Adrenal gland (tissue), 12 donors: ENCODE results near the gene GRIA1. TPM values are rescaled to one million over a fixed set of nuclear protein-coding genes. Genes with fewer than 3 reads are reported as not detected.
A peak's percentile ranks its signal among the peaks of the same experiment; 100 is the strongest.

ENCODE experiments used
- DNase-seq, 7 donors: peaks; one replicate each; pipeline ENCODE4 v3.0.0-alpha.2; 2019 to 2020
- H3K27ac ChIP-seq, 5 donors: fragments of 200-600 bp; sonication (generic) in 4 of 5; 1 replicate in 3 of 5; 2 replicates in 2 of 5; pipeline versions ENCODE4 v1.5.1 to v1.8.0; 2016 to 2020; ENCODE audit warnings: mild to moderate bottlenecking in 1 of 5
- H3K27me3 ChIP-seq: fragments of 200-600 bp; 2 replicates; pipeline ENCODE4 v1.8.0; 2021
- H3K36me3 ChIP-seq, 2 donors: fragments of 200-600 bp; replicated peaks in 1 of 2; 1 replicate in 1 of 2; 2 replicates in 1 of 2; pipeline versions ENCODE4 v1.5.1 to v1.8.0; 2018 to 2022
- H3K4me1 ChIP-seq, 2 donors: fragments of 200-600 bp; replicated peaks in 1 of 2; 1 replicate in 1 of 2; 2 replicates in 1 of 2; pipeline versions ENCODE4 v1.5.1 to v1.8.0; 2018 to 2021
- H3K4me3 ChIP-seq, 4 donors: fragments of 200-600 bp; sonication (generic) in 3 of 4; one replicate each; pipeline ENCODE4 v1.5.1; 2016 to 2018
- H3K9me3 ChIP-seq, 3 donors: fragments of 200-600 bp; sonication (generic) in 1 of 3; replicated peaks in 1 of 3; 1 replicate in 2 of 3; 2 replicates in 1 of 3; pipeline versions ENCODE4 v1.5.1 to v1.8.0; 2016 to 2021
- POLR2A ChIP-seq, 2 donors: fragments of 450-650 bp; IDR thresholded peaks; one replicate each; pipeline ENCODE4 v1.6.1; 2017; ENCODE audit warnings: antibody characterized with exemption in 2 of 2, mild to moderate bottlenecking in 2 of 2, moderate library complexity in 1 of 2
- WGBS, 4 donors: extraction: QIAGEN DNeasy Blood & Tissue Kit in 2 of 4; methylation state at CpG; one replicate each; pipeline versions ENCODE4 v1.1.5 to v1.1.7; 2013 to 2017; 5-methylcytosine and 5-hydroxymethylcytosine counted together
- intact Hi-C, 2 donors: fragments of 100-400 bp; cut with DNase I; formaldehyde crosslinking; loops; one replicate each; pipeline versions ENCODE4 v1.14.1 to v1.15.0; 2022 to 2023
- polyA plus RNA-seq, 3 donors: library from polyadenylated mRNA; stranded (reverse); fragments of 200-250 nt in 2 of 3; fragments of 350-450 nt in 1 of 3; fragmentation: Illumina TruSeq in 1 of 3; extraction: RNeasy Lipid Tissue Mini Kit (QIAGEN cat#74804) in 1 of 3; gene quantifications; one replicate each; pipeline ENCODE4 v1.2.3, GENCODE V29; 2013 to 2014
- total RNA-seq, 9 donors: library from RNA; depleted of rRNA in 4 of 9; stranded (reverse); fragments of >200 nt in 4 of 9; fragments of 120-200 nt in 1 of 9; fragmentation: NEBNext Ultra II Directional in 1 of 9; extraction: Animal tissue kit (Norgen Biotek cat#: 25700) in 1 of 9; gene quantifications; one replicate each; pipeline versions ENCODE4 v1.1.0 to v1.2.4, GENCODE V29; 2013 to 2023
- TF ChIP-seq, protein P1 (sequence below), 6 experiments: fragments of 450-650 bp in 4 of 6; fragments of 200-600 bp in 2 of 6; sonication (generic) in 1 of 6; IDR thresholded peaks; 1 replicate in 5 of 6; 2 replicates in 1 of 6; pipeline versions ENCODE4 v1.5.1 to v1.8.0; 2016 to 2021; ENCODE audit warnings: antibody characterized with exemption in 6 of 6, mild to moderate bottlenecking in 2 of 6, moderate library complexity in 1 of 6
- donor health status: healthy with polysubstance abuse.
- donor health status: Bipolar disorder and iron deficiency.
- donor health status: DM: yes; HTN: yes; CAD: no.
- donor health status: DM: no; HTN: no; CAD: no.
- donor health status: DM: no; HTN: no; CAD: no.
- donor health status: DM: yes; HTN: yes; CAD: no.

The GRIA1 gene
- total and polyA plus RNA-seq, 12 donors = 0.12 to 2.3 (median 0.86) TPM

DNA sequence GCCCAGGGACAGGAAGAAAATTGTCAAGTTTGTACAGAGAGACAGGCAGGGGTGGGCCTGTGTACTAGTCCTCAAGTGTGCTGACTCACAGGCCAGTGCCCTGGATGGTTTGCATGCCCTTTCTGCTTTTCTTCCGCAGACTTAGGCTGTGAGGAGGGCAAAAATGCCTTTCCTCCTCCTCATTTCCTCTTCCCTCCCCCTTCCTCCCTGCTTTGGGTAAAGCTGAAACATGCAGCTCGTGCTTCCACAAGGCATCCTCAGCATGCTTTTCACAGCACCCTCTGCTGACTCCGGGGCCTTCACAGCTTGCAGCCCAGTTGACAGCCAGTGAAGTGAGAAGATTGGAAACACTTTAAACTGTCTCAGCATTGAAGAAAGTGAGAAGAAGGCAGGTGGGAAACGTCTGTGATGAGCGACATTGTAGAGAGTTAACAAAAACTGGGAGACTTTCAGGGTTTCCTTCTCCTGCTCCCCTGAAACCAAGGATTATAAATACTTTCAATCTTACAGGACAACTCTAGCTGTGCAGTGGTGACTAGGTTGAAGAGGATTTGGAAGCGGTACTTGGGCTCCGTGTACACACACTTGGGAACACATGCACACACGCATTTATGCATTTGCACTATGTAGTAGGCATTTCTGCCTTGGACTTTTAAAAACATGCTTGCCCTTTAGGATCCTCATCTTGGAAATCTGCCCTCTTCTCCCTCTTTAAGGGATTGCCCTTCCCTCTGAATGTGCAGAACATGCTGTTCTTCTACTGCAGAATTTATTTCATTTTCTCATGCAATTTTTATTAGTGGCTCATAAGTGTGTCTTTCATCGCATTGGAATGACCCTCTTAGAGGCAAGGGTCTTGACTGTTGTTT is 138.8 kb downstream of the GRIA1 start:
- Histone ChIP-seq H3K9me3 (no peaks in the 10 kb centered on the region), H3K4me1 (peaks cover 21 to 26% of the 10 kb centered on the region in 2 donors), H3K36me3 (no peaks in the 10 kb centered on the region), H3K27me3 (no peaks in the 10 kb centered on the region), H3K4me3 (no peak overlapping the region), H3K27ac (peak overlapping the region in 2 of 5 donors; percentile 6 to 19)
- intact Hi-C loops = no loop called here
- TF ChIP-seq, protein P1, sequence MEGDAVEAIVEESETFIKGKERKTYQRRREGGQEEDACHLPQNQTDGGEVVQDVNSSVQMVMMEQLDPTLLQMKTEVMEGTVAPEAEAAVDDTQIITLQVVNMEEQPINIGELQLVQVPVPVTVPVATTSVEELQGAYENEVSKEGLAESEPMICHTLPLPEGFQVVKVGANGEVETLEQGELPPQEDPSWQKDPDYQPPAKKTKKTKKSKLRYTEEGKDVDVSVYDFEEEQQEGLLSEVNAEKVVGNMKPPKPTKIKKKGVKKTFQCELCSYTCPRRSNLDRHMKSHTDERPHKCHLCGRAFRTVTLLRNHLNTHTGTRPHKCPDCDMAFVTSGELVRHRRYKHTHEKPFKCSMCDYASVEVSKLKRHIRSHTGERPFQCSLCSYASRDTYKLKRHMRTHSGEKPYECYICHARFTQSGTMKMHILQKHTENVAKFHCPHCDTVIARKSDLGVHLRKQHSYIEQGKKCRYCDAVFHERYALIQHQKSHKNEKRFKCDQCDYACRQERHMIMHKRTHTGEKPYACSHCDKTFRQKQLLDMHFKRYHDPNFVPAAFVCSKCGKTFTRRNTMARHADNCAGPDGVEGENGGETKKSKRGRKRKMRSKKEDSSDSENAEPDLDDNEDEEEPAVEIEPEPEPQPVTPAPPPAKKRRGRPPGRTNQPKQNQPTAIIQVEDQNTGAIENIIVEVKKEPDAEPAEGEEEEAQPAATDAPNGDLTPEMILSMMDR (IDR thresholded peaks at IDR 0.05) = no peak
- TF ChIP-seq POLR2A (IDR thresholded peaks at IDR 0.05) = no peak
- 58 to 73% (median 64%) methylated on average over 9 of the region's 9 CpGs for WGBS, 4 donors
- peak in 6 of 7 donors; percentile 44 to 75 (median 48) for DNase-seq

DNA sequence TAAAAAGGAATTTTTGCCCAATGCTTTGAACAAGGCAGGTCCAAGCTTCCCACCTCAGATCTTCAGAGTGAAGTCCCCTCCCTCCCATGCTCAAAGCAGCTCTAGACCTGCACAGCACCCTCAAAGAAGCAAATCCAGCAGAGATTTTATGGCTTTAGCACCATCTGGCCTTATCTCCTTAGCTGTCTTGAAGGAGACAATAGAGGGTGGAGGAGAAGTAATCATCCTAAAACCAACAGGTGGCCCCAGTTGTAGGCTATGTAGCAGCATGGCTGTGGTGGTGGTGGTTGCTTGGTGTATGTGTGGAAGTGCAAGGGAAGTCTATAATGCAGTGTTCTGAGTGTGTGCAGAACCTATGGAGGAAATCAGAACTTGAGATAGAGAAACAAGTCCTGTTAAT is 140.1 kb downstream of the GRIA1 start:
- Histone ChIP-seq H3K27ac (no peak overlapping the region), H3K4me3 (no peak overlapping the region), H3K9me3 (no peaks in the 10 kb centered on the region), H3K36me3 (no peaks in the 10 kb centered on the region), H3K4me1 (peaks cover 17 to 23% of the 10 kb centered on the region in 2 donors), H3K27me3 (no peaks in the 10 kb centered on the region)
- no peak for DNase-seq
- intact Hi-C loops = no loop called here
- TF ChIP-seq, protein P1 (IDR thresholded peaks at IDR 0.05) = no peak
- no peak for TF ChIP-seq POLR2A (IDR thresholded peaks at IDR 0.05)

DNA sequence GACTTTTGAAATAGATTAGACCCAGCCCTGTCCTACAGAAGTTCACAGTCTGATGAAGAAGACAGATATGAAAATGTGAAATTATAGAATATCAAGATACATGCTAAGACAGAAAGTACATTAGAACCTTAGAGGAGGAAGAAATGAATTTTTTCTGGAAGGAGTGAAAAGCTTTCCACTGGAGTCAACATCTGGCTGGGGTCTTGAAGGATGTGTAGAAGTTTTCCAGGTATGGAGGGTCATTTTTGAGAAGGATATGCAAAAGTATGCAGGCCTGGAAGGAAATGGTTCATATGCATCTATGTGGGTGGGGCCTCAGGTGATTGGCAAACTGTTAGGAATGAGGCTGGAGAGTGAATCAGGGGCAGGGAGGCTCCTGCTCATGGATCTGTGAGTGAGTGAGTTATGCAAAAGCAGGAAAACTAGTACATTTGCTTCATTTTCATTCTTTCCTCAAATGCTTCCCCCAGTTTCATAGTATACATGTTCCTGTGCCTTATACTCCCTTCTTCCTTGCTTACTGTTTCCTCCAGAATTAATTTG is 142.3 kb downstream of the GRIA1 start:
- intact Hi-C loops = no loop called here
- no peak overlapping the region for H3K4me3 ChIP-seq
- H3K27ac ChIP-seq = no peak overlapping the region
- H3K36me3 ChIP-seq = no peaks in the 10 kb centered on the region
- H3K27me3 ChIP-seq = no peaks in the 10 kb centered on the region
- no peak for DNase-seq
- H3K9me3 ChIP-seq = no peaks in the 10 kb centered on the region
- no peak for TF ChIP-seq POLR2A (IDR thresholded peaks at IDR 0.05)
- TF ChIP-seq, protein P1 (IDR thresholded peaks at IDR 0.05) = no peak
- H3K4me1 ChIP-seq = peaks cover 7 to 17% of the 10 kb centered on the region in 2 donors

DNA sequence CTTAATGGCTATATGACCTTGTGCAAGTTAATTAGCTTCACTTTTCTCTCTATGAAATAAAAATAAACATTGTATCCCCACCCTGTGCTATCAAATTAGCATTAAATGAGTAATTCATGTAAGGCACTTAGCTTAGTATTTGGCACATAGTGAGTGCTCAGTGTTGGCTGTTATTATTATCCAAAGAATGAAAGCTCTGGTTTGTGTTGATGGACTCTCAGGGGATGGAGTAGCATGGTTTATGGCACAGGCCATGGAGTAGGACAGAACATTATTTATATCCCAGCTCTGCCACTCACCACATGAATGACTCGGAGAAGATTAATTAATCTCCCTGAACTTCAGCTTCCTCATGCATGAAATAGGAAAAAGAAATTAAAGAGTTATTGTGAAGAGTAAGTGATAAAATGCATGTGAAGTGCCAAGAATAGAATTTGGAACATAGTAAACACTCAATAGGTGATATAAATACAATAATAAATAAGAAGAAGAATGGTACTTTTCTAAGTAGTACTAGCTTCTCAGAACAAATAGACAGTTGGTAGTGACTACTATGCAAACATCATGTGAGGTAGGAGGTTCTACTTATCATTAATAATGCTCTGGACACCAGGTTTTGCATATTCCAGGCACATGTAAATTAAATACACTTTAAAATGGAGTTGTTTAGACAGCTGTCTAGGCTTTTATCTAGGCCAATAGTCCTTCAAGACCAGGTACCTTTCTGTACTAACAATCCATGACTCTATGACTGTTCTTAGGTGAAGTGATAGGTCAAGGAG is 146.4 kb downstream of the GRIA1 start:
- no peaks in the 10 kb centered on the region for H3K4me1 ChIP-seq
- intact Hi-C loops = no loop called here

More for the DNA sequence above, 146.4 kb downstream of the GRIA1 start:
- no peak for TF ChIP-seq POLR2A (IDR thresholded peaks at IDR 0.05)
- TF ChIP-seq, protein P1 (IDR thresholded peaks at IDR 0.05) = no peak
- Histone ChIP-seq H3K27me3 (no peaks in the 10 kb centered on the region), H3K9me3 (no peaks in the 10 kb centered on the region), H3K27ac (no peak overlapping the region), H3K4me3 (no peak overlapping the region), H3K36me3 (no peaks in the 10 kb centered on the region)
- 63 to 74% (median 67%) methylated on average over 1 of the region's 1 CpG for WGBS, 4 donors
- DNase-seq = no peak
